Ovary (tissue), 3 donors: ENCODE data around the gene SETD1A.

Experiments used
- CTCF ChIP-seq, 3 donors: fragments of 450-650 bp in 2 of 3; fragments of 200-600 bp in 1 of 3; IDR thresholded peaks; one replicate each; pipeline versions ENCODE4 v1.5.1 to v1.8.0; 2016 to 2022; ENCODE audit warnings: antibody characterized with exemption in 3 of 3, mild to moderate bottlenecking in 1 of 3
- POLR2A ChIP-seq: fragments of 450-650 bp; IDR thresholded peaks from one replicate; pipeline ENCODE4 v1.6.1; 2017; ENCODE audit warnings: antibody characterized with exemption, mild to moderate bottlenecking, moderate library complexity
- donor health status: DM: no; HTN: no; CAD: no.

- TF ChIP-seq CTCF (IDR thresholded peaks at IDR 0.05): no peak
- TF ChIP-seq POLR2A: no peak
Measured at GRCh38 chr16:31003744-31004143, 46.2 kb downstream of the SETD1A start.
